ENCODE results near the gene MINAR2.

MINAR2 gene

GRCh38 chr5:129747572-129748407 lies at the start of gene MINAR2:
MINAR2 (plus strand) TSS chr5:129748094; CDS start chr5:129748191, 97 bp downstream.
- H3K4me3 ChIP-seq (ENCODE audit: low read depth, low read length), result no peak within 1 kb of the TSS
- TF ChIP-seq CTCF (IDR thresholded peaks at IDR 0.05; ENCODE audit: low read depth, low read length), result no peak

GRCh38 chr5:129698661-129699060 lies 49.2 kb upstream of the MINAR2 start:
- no peak overlapping the region for H3K4me3 ChIP-seq (ENCODE audit: low read depth, low read length)
- TF ChIP-seq CTCF (IDR thresholded peaks at IDR 0.05; ENCODE audit: low read depth, low read length), result no peak

GRCh38 chr5:129716235-129716634 lies 31.7 kb upstream of the MINAR2 start:
- no peak for TF ChIP-seq CTCF (IDR thresholded peaks at IDR 0.05; ENCODE audit: low read depth, low read length)

DNA sequence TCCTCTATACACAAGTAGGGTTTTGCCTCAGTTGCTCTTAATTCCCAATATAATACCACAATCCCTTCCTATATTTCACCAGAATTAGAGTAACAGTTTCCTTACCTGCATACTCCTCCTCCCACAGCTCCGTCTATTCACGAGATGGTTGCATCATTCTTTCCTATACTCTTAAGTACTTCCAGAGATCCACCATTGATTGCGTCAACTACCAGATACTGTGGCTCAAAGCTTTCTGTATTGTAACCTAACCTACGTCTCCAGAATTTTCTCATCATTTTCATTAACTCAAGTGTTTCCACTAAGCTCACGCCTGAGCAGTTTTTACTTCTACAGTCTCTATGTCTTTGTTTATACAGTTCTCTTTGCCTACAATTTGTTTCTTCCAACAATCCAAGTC lies 31.2 kb upstream of the MINAR2 start:
- TF ChIP-seq CTCF (IDR thresholded peaks at IDR 0.05; ENCODE audit: low read depth, low read length), result no peak
- H3K4me3 ChIP-seq (ENCODE audit: low read depth, low read length), result no peak overlapping the region

More at GRCh38 chr5:129716235-129716634, 31.7 kb upstream of the MINAR2 start:
- no peak overlapping the region for H3K4me3 ChIP-seq (ENCODE audit: low read depth, low read length)

DNA sequence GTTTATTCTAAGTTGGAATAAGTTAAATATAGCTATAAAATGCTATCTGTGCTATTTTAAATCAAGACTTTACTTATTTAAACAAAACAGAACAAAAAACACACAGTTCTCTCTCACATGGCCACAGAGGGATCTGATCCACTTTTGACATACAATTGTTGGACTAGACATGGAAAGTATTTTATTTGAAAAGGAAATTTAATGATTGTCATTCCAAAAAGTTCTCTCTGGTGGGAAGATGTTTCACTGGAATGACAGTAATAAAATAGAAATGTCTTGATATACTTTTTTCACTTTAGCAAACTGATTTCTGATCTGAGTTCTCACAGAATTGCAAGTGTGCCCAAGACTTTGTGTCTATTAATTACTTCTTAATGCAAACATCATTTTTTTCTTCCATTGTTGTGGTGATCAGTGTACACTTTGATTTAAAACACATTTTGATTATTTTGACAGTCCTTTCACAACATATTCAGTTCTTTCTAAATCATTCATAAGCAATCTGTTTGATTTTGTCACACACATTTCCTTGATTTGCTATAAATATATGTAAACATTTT lies 30.1 kb upstream of the MINAR2 start:
- no peak for TF ChIP-seq CTCF (IDR thresholded peaks at IDR 0.05; ENCODE audit: low read depth, low read length)
- H3K4me3 ChIP-seq (ENCODE audit: low read depth, low read length), result no peak overlapping the region

DNA sequence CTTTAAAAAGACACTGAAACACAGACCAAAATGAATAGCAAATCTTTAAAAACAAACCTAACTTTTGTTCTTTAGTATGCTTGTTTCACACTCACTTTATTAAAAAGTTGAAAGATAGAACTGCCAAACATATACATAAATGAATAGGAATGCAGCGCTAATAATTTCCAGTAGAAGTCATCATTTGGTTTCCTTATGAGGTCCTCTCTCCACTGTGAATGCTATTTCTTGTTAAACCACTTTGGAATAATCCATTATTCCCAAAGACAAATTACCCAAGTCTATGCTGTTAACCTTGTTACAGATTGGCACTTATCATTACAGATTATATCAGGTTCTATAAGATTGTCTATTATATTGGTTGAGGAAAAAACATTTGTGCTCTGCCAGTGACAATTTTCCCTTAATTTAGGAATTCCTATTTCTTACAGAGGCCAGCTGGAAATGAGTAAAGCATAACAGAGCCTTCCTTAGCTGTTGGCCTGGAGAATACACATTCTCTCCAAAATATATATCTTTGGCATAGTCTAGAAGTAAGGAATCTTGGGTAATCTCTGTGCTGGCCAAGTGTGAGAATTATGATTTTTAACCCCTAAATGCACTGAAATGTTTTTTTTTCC lies 29.3 kb upstream of the MINAR2 start:
- H3K4me3 ChIP-seq (ENCODE audit: low read depth, low read length), result no peak overlapping the region
- TF ChIP-seq CTCF (IDR thresholded peaks at IDR 0.05; ENCODE audit: low read depth, low read length), result no peak

- no peak overlapping the region for H3K4me3 ChIP-seq (ENCODE audit: low read depth, low read length)
- TF ChIP-seq CTCF (IDR thresholded peaks at IDR 0.05; ENCODE audit: low read depth, low read length), result no peak
Measured at GRCh38 chr5:129724222-129724621, 23.7 kb upstream of the MINAR2 start.
